ENCODE results near the gene SFSWAP.

GRCh38 chr12:131725503-131725902 is 14.6 kb downstream of the SFSWAP start:
- no peak for TF ChIP-seq CTCF (IDR thresholded peaks at IDR 0.05)
- TF ChIP-seq POLR2AphosphoS5 (IDR thresholded peaks at IDR 0.05), result no peak

Measured in sigmoid colon (tissue), 4 donors.